ENCODE results near the gene TSPO. TPM values are rescaled to one million over a fixed set of nuclear protein-coding genes. Genes with fewer than 3 reads are reported as not detected.

TSPO gene
- total and polyA plus RNA-seq, 7 donors, result 35.8 to 148 (median 69.9) TPM

DNA sequence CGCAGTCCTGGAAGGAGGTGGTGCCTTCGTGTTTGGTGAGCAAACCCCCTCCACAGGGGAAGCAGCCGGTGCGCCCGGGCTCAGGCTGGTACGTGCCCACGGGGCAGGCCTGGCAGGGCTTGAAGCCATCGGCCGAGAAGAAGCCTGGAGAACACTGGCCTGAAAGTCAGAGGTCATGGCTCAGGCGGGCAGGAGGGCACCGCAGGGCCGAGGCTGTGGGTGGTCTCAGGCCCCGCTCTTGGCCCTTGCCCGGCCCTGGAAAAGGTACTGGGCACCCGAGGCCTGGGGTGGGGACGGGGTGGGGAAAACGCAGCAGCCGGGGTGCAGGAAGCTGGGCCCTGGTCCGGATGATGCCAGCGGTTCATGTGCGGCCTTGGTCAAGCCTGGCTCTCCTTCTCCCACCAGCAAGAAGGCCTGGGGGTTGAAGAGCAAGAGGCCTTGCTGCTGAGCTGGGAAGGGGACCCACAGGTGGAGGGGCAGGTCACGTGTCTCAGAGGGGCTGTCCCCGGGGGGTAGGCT, 61.1 kb downstream of the TSPO start:
- Histone ChIP-seq H3K36me3 (ENCODE audit: insufficient read depth in 1 of 2, low read depth in 1 of 2) (no peaks in the 10 kb centered on the region), H3K4me1 (no peaks in the 10 kb centered on the region), H3K4me3 (no peak overlapping the region), H3K27me3 (ENCODE audit: insufficient read depth in 3 of 3, low read length in 2 of 3) (peaks cover 0 to 12% (median 1%) of the 10 kb centered on the region in 3 donors), H3K27ac (no peak overlapping the region), H3K9me3 (no peaks in the 10 kb centered on the region)
- intact Hi-C loops (cut with DNase I), result no loop called here
- DNase-seq, result no peak
- no peak for ATAC-seq
- WGBS, 3 donors, result 83 to 89% (median 85%) methylated on average over 23 of the region's 23 CpGs
- TF ChIP-seq, protein P1, sequence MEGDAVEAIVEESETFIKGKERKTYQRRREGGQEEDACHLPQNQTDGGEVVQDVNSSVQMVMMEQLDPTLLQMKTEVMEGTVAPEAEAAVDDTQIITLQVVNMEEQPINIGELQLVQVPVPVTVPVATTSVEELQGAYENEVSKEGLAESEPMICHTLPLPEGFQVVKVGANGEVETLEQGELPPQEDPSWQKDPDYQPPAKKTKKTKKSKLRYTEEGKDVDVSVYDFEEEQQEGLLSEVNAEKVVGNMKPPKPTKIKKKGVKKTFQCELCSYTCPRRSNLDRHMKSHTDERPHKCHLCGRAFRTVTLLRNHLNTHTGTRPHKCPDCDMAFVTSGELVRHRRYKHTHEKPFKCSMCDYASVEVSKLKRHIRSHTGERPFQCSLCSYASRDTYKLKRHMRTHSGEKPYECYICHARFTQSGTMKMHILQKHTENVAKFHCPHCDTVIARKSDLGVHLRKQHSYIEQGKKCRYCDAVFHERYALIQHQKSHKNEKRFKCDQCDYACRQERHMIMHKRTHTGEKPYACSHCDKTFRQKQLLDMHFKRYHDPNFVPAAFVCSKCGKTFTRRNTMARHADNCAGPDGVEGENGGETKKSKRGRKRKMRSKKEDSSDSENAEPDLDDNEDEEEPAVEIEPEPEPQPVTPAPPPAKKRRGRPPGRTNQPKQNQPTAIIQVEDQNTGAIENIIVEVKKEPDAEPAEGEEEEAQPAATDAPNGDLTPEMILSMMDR (IDR thresholded peaks at IDR 0.05), result no peak

Other genes with a start within 250 kb of the TSPO start
- gene PACSIN2, start 136.4 kb upstream of the TSPO start, total RNA-seq, result 10 to 100 TPM; 27.9 to 52.2 (median 38.4) TPM
- 10 to 100 TPM; 21.0 to 31.4 (median 26.0) TPM for gene PACSIN2, start 136.4 kb upstream of the TSPO start, polyA plus RNA-seq
- gene TTLL1, start 62.2 kb upstream of the TSPO start, total RNA-seq, result 1 to 10 TPM; 1.2 to 3.0 (median 2.0) TPM
- gene TTLL1, start 62.2 kb upstream of the TSPO start, polyA plus RNA-seq, result 1 to 10 TPM; 1.9 to 4.9 (median 3.8) TPM
- not detected for gene BIK, start 40.8 kb upstream of the TSPO start, total RNA-seq
- not detected for gene BIK, start 40.8 kb upstream of the TSPO start, polyA plus RNA-seq
- 10 to 100 TPM; 14.8 to 21.7 (median 16.9) TPM for gene MCAT, start 8.2 kb upstream of the TSPO start, total RNA-seq
- 10 to 100 TPM; 21.9 to 33.4 (median 23.4) TPM for gene MCAT, start 8.2 kb upstream of the TSPO start, polyA plus RNA-seq
- 10 to 100 TPM; 12.3 to 15.1 (median 13.5) TPM for gene TTLL12, start 35.6 kb downstream of the TSPO start, total RNA-seq
- 10 to 100 TPM in 2 of 3 donors, 1 to 10 TPM in 1; 9.9 to 20.7 (median 17.5) TPM for gene TTLL12, start 35.6 kb downstream of the TSPO start, polyA plus RNA-seq
- gene SCUBE1, start 191.8 kb downstream of the TSPO start, total RNA-seq, result under 1 TPM; 0.04 to 0.19 (median 0.09) TPM
- under 1 TPM; 0.06 to 0.09 (median 0.06) TPM for gene SCUBE1, start 191.8 kb downstream of the TSPO start, polyA plus RNA-seq

Measured in psoas muscle (tissue), 8 donors.